Activated effector memory CD4-positive, alpha-beta T cell treated with Interleukin-2 at 50 U/mL for 16 hours (primary cell): Measurements from ENCODE around the gene BEX2.
"Not testable (repeated sequence)": the region's sequence is repeated elsewhere in the genome, so short reads cannot be mapped to it uniquely, and the experiment has no call there.

Experiments used
- DNase-seq: peaks from one replicate; pipeline ENCODE4 v3.0.0-alpha.2; 2020

BEX2 gene

DNA sequence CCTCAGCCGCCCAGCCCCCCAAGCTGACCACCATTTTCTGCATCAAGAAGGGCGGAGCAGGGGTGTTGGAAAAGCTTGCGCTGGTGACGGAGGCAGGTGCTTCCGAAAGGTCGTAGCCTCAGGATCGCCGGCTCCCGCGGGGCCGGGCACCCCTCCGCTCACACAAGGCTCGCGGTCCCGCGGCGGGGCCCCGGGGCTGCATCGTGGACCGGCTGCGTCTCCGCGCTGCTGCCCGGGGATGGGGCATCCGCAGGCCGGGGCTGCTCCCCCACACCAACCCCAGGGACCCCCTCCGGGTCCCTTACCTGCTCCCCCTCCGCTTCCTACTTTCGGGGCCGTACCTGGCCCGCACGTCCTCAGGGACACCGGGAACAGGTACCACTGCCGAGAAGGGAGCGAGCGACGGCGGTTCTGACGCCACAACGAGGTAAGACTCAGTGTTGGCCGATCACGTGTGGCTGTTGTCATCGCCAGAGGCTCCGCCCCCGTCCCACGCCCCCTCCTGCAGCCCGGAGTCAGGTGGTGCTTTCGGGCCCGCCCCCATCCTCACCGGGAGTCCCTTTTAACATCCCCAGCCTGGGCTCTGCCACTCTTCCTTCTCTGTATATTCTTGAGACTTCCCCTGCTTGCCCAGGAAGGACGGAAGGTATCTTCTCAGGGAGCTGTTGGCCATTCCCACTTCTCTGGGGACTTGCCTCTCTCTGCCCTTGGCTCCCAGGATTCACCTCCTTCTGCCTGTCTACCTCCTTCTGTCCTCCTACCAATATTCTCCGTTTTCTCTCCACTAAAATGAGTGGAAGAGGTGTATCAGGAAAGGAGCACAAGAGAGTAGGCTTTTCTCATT lies at the start of gene BEX2:
BEX2 (minus strand) TSS at position 436 of the 844 bp plus-strand sequence. CDS start 1,014 bp downstream, outside the sequence.
- peak; percentile 77 for DNase-seq

- DNase-seq: no peak
Measured at GRCh38 chrX:103360092-103360491, 49.3 kb upstream of the BEX2 start.

GRCh38 chrX:103359605-103360004 lies 48.8 kb upstream of the BEX2 start:
- not testable (repeated sequence) for DNase-seq

GRCh38 chrX:103357871-103358270 lies 47.1 kb upstream of the BEX2 start:
- no peak for DNase-seq

- DNase-seq: no peak
Measured at GRCh38 chrX:103356858-103357257, 46.1 kb upstream of the BEX2 start.

DNA sequence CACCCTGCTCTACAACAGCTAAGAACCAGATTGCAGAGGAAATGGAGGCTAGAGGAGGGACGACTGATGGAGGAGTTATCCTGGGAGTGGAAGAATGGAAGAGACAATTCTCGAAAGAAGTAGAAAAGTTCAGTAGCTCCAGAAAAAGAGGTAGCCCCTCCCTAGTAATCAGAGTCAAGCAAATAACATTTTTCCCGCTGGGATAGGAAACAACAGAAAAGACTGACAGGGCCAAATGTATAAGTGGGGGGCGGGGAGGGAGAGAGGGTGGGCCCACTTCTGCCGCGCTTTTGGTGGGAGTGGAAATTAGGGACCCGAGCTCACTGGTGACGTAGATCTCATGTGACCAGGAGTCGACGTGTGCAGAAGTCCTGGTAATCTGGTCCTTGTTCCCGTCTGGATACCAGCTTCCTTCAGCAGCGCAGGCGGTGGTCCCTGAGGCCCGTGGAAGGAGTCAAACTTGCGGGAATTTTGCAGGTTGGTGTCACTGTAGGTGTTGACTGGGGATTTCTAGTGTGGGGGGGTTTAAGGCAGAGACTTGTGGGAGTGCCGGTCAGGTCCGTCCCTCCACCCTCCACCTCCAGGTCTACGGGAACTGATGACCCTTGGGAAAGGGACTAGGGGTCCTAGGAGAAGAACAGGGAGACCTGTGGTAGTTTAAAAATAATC lies 45.5 kb upstream of the BEX2 start, which contains the start of gene TCEAL9:
TCEAL9 (plus strand) TSS at position 377 of the 669 bp plus-strand sequence. CDS start 1,179 bp downstream, outside the sequence.
- DNase-seq: no peak

GRCh38 chrX:103347682-103348397 lies 37.0 kb upstream of the BEX2 start:
- no peak for DNase-seq

GRCh38 chrX:103344606-103345005 lies 33.8 kb upstream of the BEX2 start:
- DNase-seq: no peak

- DNase-seq: peak; percentile 16
Measured at GRCh38 chrX:103343105-103343504, 32.3 kb upstream of the BEX2 start.

GRCh38 chrX:103338663-103339062 lies 27.9 kb upstream of the BEX2 start:
- DNase-seq: no peak

DNA sequence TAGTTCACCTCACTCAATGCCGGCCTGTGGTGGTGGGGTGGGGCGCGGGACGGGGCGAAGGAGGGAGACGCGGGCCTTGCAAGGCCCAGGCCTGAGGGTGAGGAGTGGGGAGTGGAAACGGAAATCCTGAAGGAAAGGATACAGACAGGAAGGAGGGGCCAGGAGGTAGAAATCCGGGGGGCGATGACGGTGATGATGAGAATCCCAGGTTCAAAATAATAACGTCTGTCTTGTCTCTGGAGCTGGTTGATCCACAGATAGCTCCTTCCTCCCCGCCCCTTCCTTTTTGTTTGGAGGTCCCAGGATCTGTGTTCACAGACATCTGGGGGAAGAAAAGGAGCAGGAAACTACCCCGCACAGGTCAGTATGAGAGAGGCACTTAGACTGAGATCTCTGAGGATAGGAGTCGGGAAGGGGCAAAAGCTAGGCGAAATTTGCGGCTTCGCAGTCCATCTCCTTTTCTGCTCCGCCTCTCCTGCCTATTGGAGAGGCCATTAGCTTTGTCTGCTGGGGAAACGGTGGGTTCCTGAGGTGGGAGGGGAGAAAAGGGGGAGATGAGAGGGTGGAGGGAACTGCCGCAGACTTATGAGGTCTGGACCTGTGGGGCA lies 20.0 kb upstream of the BEX2 start:
- no peak for DNase-seq

DNA sequence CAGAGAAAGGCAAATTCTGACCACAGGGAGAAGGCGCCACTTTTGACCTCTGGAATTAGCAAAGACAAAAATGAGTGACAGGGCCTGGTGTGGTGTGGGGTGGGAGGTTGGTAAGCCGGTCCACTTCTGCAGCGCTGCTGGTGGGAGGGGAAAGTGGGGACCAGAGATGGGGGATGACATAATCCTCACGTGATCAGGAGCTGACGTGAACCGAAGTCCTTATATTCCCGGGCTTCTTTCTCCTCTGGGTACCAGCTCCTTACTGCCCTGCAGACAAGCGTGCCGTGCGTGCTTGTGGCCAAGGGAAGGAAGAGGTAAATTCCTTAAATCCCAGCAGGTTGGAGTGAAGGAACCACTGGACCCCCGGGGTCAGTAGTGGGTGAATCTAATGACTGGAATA lies 19.2 kb upstream of the BEX2 start, which contains the start of gene TCEAL7:
TCEAL7 (plus strand) TSS at position 249 of the 400 bp plus-strand sequence. CDS start 1,165 bp downstream, outside the sequence.
- DNase-seq: no peak

GRCh38 chrX:103311399-103311780 lies 600 bp upstream of the BEX2 start:
- DNase-seq: no peak

- DNase-seq: no peak
Measured at GRCh38 chrX:103309860-103310554, 783 bp downstream of the BEX2 start.

- not testable (repeated sequence) for DNase-seq
Measured at GRCh38 chrX:103305666-103306065, 5.1 kb downstream of the BEX2 start.

GRCh38 chrX:103304705-103305104 lies 6.1 kb downstream of the BEX2 start:
- DNase-seq: no peak

GRCh38 chrX:103293118-103293517 lies 17.7 kb downstream of the BEX2 start:
- DNase-seq: no peak

DNA sequence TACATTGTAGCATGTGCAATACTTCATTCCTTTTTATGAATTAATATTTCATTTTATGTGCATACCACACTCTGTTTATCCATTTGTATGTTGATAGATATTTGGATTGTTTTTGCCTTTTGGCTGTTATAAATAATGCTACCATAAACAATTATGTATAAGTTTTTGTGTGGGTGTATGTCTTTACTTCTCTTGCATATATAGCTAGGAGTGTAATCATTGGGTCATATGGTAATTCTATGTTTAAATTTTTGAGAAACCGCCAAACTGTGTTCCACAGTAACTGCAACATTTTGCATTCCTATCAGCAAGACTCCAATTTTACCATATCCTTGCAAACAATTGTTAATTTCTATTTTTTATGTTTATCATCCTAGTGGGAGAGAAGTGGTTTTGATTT lies 31.2 kb downstream of the BEX2 start:
- DNase-seq: no peak

GRCh38 chrX:103276581-103277002 lies 34.2 kb downstream of the BEX2 start, which contains the start of gene TCEAL5:
Gene TCEAL5 (minus strand): TSS chrX:103276750. CDS start chrX:103274563, 2,187 bp downstream.
- no peak for DNase-seq

DNA sequence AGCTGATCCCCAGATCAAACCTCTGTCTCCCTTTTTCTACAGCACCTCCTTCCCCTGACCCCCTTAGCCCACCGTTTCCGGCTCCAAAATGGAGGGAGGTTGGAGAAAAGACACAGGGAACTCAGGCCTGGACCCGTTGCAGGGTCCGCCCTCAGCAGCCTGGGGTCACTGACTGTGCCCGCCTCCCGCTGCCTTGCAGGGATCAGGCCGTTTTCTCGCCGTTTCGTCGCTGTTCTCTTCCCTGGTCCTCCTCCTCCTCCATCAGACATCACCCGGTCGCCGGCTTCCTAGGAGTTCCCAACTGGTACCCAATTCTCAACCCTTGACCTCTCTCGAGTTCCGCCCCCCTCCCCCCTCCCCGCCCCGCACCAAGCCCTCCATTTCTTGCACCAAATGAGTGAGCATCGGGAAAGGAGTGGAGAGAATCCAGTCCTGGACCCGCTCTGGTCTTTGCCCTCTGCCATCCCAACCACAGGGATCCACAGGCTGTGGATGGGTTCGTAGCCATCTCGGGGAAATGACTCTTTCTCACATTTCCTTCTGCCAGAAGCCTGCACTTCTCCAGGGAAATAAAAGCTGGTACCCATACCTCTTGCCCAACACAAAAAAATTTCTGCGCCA lies 34.7 kb downstream of the BEX2 start:
- DNase-seq: no peak

DNA sequence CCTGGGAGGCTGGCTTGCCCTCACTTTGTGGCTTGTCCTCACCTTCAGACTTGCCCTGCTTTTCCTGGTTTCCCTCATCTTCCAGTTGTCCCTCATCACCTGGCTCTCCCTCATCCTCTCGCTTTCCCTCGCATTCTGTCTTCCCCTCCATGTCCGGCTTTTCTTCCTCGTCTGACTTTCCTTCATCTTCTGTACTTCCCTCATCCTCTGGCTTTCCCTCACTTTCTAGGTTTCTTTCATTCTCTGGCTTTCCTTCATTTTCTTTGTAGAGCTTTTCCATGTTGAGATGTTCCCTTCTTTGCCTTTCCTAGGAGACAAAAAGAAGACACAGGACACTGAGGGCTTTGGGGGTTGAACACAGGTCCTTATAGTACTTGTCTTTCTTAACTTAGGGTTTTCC lies 36.5 kb downstream of the BEX2 start:
- DNase-seq: no peak
